HepG2 (cell line): Measurements from ENCODE around the gene AP2A2. TPM values are rescaled to one million over a fixed set of nuclear protein-coding genes. Genes with fewer than 3 reads are reported as not detected.

Experiments
- CHD4 ChIP-seq: fragments of 200-600 bp; sonication (generic); IDR thresholded peaks from 2 replicates; pipeline ENCODE4 v1.7.0; 2017; ENCODE audit warnings: mild to moderate bottlenecking, low read length, borderline replicate concordance
- GATA4 ChIP-seq: sonication (generic); IDR thresholded peaks from 2 replicates; pipeline ENCODE4 v1.6.1; 2016; ENCODE audit warnings: antibody characterized with exemption, low read depth, borderline replicate concordance
- HIVEP1 ChIP-seq: sonication (generic); formaldehyde crosslinking; IDR thresholded peaks from 2 replicates; pipeline ENCODE4 v1.4.0; 2020; ENCODE audit warnings: mild to moderate bottlenecking, missing genetic modification reagents
- JUNB ChIP-seq: sonication (generic); formaldehyde crosslinking; IDR thresholded peaks from 2 replicates; pipeline ENCODE4 v1.8.0; 2022; ENCODE audit warnings: missing genetic modification reagents, mild to moderate bottlenecking, borderline replicate concordance
- KMT2B ChIP-seq: IDR thresholded peaks from 2 replicates; pipeline ENCODE4 v1.6.1; 2016; ENCODE audit warnings: missing genetic modification reagents, missing compliant biosample characterization
- LCORL ChIP-seq, 2 experiments: fragments of 450-650 bp in 1 of 2; sonication (generic) in 1 of 2; formaldehyde crosslinking in 1 of 2; IDR thresholded peaks; 2 replicates each; pipeline versions ENCODE4 v1.5.0 to v1.6.1; 2017 to 2020; ENCODE audit warnings: antibody characterized with exemption in 1 of 2, missing genetic modification reagents in 1 of 2
- MED1 ChIP-seq: sonication (generic); formaldehyde crosslinking; IDR thresholded peaks from 2 replicates; pipeline ENCODE4 v1.4.0; 2020; ENCODE audit warnings: missing genetic modification reagents
- NFRKB ChIP-seq: fragments of 450-650 bp; IDR thresholded peaks from 2 replicates; pipeline ENCODE4 v1.6.1; 2017
- REXO4 ChIP-seq: sonication (generic); formaldehyde crosslinking; IDR thresholded peaks from 2 replicates; pipeline ENCODE4 v1.8.0; 2022; ENCODE audit warnings: missing genetic modification reagents, mild to moderate bottlenecking, borderline replicate concordance
- SNAPC2 ChIP-seq: sonication (generic); formaldehyde crosslinking; IDR thresholded peaks from 2 replicates; pipeline ENCODE4 v1.8.1; 2022; ENCODE audit warnings: mild to moderate bottlenecking, missing genetic modification reagents
- SSRP1 ChIP-seq: IDR thresholded peaks from 2 replicates; pipeline ENCODE4 v1.6.1; 2016; ENCODE audit warnings: control low read depth
- TBX3 ChIP-seq: fragments of 450-650 bp; IDR thresholded peaks from 2 replicates; pipeline ENCODE4 v1.6.1; 2017; ENCODE audit warnings: antibody characterized with exemption, mild to moderate bottlenecking, inconsistent platforms, borderline replicate concordance
- TOE1 ChIP-seq: sonication (generic); formaldehyde crosslinking; IDR thresholded peaks from 2 replicates; pipeline ENCODE4 v1.4.0; 2020; ENCODE audit warnings: mild to moderate bottlenecking, missing genetic modification reagents
- ZBTB20 ChIP-seq: sonication (generic); formaldehyde crosslinking; IDR thresholded peaks from 2 replicates; pipeline ENCODE4 v1.8.1; 2023; ENCODE audit warnings: missing genetic modification reagents, low read depth, mild to moderate bottlenecking, borderline replicate concordance
- ZNF34 ChIP-seq: sonication (generic); formaldehyde crosslinking; IDR thresholded peaks from 2 replicates; pipeline ENCODE4 v1.4.0; 2020; ENCODE audit warnings: mild to moderate bottlenecking, missing genetic modification reagents, borderline replicate concordance
- ZNF430 ChIP-seq: sonication (generic); formaldehyde crosslinking; IDR thresholded peaks from 2 replicates; pipeline ENCODE4 v1.9.0; 2021; ENCODE audit warnings: mild to moderate bottlenecking, missing genetic modification reagents
- ZNF569 ChIP-seq: sonication (generic); formaldehyde crosslinking; IDR thresholded peaks from 2 replicates; pipeline ENCODE4 v1.5.0; 2020; ENCODE audit warnings: mild to moderate bottlenecking, missing genetic modification reagents, moderate library complexity, borderline replicate concordance
- ZNF790 ChIP-seq: sonication (generic); formaldehyde crosslinking; IDR thresholded peaks from 2 replicates; pipeline ENCODE4 v1.8.0; 2022; ENCODE audit warnings: missing genetic modification reagents, mild to moderate bottlenecking, borderline replicate concordance
- polyA plus RNA-seq, 8 experiments: library from polyadenylated mRNA; depleted of rRNA in 3 of 8; stranded (reverse) in 7 of 8; unstranded in 1 of 8; fragments of >200 nt; fragmentation: Illumina TruSeq in 4 of 8; extraction: Trizol in 4 of 8; gene quantifications; 2 replicates each; pipeline versions ENCODE4 v1.2.1 to v1.2.3, GENCODE V29; 2011 to 2016; ENCODE audit warnings: low read depth in 4 of 8, missing spikeins in 1 of 8, mixed read lengths in 1 of 8; ENCODE audit not compliant: insufficient read depth in 1 of 8
- total RNA-seq, 5 experiments: library from RNA; depleted of rRNA; stranded (reverse); fragments of >200 nt; fragmentation: Illumina TruSeq; extraction: Trizol; gene quantifications; 2 replicates each; pipeline ENCODE4 v1.2.3, GENCODE V29; 2016; ENCODE audit warnings: low read depth in 1 of 5
- TF ChIP-seq, protein P1 (sequence below): sonication (generic); formaldehyde crosslinking; conservative IDR thresholded peaks from 2 replicates; pipeline ENCODE4 v1.8.0; 2022; ENCODE audit warnings: mild to moderate bottlenecking, moderate library complexity, missing genetic modification reagents
- TF ChIP-seq, protein P2 (sequence below): sonication (generic); formaldehyde crosslinking; conservative IDR thresholded peaks from 2 replicates; pipeline ENCODE4 v1.4.0; 2020; ENCODE audit warnings: missing genetic modification reagents
- TF ChIP-seq, protein P3 (sequence below): sonication (generic); formaldehyde crosslinking; IDR thresholded peaks from 2 replicates; pipeline ENCODE4 v1.5.1; 2020; ENCODE audit warnings: mild to moderate bottlenecking, missing genetic modification reagents, moderate library complexity
- TF ChIP-seq, protein P4 (sequence below): IDR thresholded peaks from 2 replicates; pipeline ENCODE4 v1.6.1; 2016; ENCODE audit warnings: mild to moderate bottlenecking

Gene AP2A2
- total and polyA plus RNA-seq, 2 of the 13 experiments (the other 11 are each of a cell fraction or from before 2014, with no cell fraction given): 25.7 to 75.7 TPM

DNA sequence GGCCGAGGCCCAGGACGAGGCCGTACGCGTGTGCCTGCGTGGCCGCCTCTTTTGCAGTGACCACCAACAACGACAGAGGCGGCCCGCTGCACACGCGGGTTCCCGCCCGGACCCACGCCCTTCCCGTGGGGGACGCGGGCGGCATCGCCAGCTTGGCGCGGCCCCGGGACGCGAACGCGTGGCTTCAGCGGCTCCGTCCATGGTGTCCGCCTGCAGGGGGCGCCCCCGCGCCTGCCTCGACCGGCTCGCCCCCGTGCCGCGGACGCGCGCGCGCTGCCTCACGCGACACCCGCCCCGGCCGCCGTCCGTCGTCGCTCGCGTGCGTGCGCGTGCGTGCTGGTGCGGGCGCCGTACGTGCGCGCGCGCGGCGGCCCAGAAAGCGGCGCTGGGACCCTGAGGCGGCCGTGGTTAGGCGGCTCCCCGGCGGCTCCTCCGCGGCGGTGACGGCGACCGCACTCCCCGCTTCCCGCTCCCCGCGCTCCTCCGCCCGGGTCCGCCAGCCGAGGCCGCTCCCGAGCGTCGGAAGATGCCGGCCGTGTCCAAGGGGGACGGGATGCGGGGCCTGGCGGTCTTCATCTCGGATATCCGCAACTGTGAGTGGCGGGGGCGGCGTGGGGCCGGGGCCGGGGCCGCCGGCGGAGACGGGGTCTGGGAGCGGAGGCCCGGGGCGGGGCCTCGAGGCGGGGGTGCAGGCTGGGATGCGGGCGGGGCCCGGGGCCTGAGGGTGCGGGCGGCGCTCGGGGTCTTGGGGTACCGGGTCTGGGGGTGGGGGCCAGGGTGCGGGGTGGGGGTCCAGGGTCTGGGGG lies at the start of gene AP2A2 (continued):
- TF ChIP-seq, protein P1, sequence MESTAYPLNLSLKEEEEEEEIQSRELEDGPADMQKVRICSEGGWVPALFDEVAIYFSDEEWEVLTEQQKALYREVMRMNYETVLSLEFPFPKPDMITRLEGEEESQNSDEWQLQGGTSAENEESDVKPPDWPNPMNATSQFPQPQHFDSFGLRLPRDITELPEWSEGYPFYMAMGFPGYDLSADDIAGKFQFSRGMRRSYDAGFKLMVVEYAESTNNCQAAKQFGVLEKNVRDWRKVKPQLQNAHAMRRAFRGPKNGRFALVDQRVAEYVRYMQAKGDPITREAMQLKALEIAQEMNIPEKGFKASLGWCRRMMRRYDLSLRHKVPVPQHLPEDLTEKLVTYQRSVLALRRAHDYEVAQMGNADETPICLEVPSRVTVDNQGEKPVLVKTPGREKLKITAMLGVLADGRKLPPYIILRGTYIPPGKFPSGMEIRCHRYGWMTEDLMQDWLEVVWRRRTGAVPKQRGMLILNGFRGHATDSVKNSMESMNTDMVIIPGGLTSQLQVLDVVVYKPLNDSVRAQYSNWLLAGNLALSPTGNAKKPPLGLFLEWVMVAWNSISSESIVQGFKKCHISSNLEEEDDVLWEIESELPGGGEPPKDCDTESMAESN (CRISPR knock-in tag): 0 out of 2 replicates have a peak, but pooled peaks have one; percentile 53
- no peak for TF ChIP-seq LCORL (IDR thresholded peaks at IDR 0.05)
- no peak; the same call in 1 of the 2 replicates for TF ChIP-seq LCORL (CRISPR knock-in tag; IDR thresholded peaks at IDR 0.05)
- no peak for TF ChIP-seq KMT2B (CRISPR knock-in tag)
- TF ChIP-seq NFRKB: no peak
- no peak for TF ChIP-seq TOE1 (CRISPR knock-in tag)
- no peak for TF ChIP-seq HIVEP1 (CRISPR knock-in tag)
- TF ChIP-seq ZNF34 (CRISPR knock-in tag): 0 out of 2 replicates have a peak, but pooled peaks have one; percentile 57
- TF ChIP-seq SSRP1 (CRISPR knock-in tag): no peak
- no peak for TF ChIP-seq JUNB
- TF ChIP-seq REXO4 (CRISPR knock-in tag): no peak
- TF ChIP-seq CHD4: no peak
- TF ChIP-seq, protein P2, sequence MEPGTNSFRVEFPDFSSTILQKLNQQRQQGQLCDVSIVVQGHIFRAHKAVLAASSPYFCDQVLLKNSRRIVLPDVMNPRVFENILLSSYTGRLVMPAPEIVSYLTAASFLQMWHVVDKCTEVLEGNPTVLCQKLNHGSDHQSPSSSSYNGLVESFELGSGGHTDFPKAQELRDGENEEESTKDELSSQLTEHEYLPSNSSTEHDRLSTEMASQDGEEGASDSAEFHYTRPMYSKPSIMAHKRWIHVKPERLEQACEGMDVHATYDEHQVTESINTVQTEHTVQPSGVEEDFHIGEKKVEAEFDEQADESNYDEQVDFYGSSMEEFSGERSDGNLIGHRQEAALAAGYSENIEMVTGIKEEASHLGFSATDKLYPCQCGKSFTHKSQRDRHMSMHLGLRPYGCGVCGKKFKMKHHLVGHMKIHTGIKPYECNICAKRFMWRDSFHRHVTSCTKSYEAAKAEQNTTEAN: peak; percentile 18; the same call in 1 of the 2 replicates
- TF ChIP-seq, protein P3, sequence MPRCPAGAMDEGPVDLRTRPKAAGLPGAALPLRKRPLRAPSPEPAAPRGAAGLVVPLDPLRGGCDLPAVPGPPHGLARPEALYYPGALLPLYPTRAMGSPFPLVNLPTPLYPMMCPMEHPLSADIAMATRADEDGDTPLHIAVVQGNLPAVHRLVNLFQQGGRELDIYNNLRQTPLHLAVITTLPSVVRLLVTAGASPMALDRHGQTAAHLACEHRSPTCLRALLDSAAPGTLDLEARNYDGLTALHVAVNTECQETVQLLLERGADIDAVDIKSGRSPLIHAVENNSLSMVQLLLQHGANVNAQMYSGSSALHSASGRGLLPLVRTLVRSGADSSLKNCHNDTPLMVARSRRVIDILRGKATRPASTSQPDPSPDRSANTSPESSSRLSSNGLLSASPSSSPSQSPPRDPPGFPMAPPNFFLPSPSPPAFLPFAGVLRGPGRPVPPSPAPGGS (CRISPR knock-in tag): peak; percentile 45; the same call in 1 of the 2 replicates
- no peak for TF ChIP-seq ZNF569 (CRISPR knock-in tag)
- no peak for TF ChIP-seq ZNF790 (CRISPR knock-in tag)
- TF ChIP-seq, protein P4, sequence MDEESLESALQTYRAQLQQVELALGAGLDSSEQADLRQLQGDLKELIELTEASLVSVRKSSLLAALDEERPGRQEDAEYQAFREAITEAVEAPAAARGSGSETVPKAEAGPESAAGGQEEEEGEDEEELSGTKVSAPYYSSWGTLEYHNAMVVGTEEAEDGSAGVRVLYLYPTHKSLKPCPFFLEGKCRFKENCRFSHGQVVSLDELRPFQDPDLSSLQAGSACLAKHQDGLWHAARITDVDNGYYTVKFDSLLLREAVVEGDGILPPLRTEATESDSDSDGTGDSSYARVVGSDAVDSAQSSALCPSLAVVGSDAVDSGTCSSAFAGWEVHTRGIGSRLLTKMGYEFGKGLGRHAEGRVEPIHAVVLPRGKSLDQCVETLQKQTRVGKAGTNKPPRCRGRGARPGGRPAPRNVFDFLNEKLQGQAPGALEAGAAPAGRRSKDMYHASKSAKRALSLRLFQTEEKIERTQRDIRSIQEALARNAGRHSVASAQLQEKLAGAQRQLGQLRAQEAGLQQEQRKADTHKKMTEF (CRISPR knock-in tag): peak; percentile 51; the same call in 1 of the 2 replicates
- TF ChIP-seq ZNF430 (CRISPR knock-in tag): no peak
- TF ChIP-seq SNAPC2: no peak
- TF ChIP-seq MED1 (CRISPR knock-in tag): no peak; the same call in 1 of the 2 replicates
- no peak for TF ChIP-seq GATA4
- TF ChIP-seq TBX3: no peak
- TF ChIP-seq ZBTB20: no peak
